Skin epidermis (tissue), 12 donors: Measurements from ENCODE around the gene CNKSR3.

Experiments used
- H3K27ac ChIP-seq, 21 experiments: fragments of 200-600 bp; sonication (generic) in 11 of 21; one replicate each; pipeline ENCODE4 v1.5.0; 2020; ENCODE audit warnings: mild to moderate bottlenecking in 3 of 21, inconsistent platforms in 2 of 21, moderate library complexity in 2 of 21
- H3K4me3 ChIP-seq, 7 experiments: fragments of 200-600 bp; sonication (generic) in 2 of 7; one replicate each; pipeline ENCODE4 v1.5.0; 2020; ENCODE audit warnings: inconsistent platforms in 2 of 7, mild to moderate bottlenecking in 2 of 7, moderate library complexity in 1 of 7

Gene CNKSR3

GRCh38 chr6:154485815-154486214 lies 24.7 kb downstream of the CNKSR3 start:
- H3K27ac ChIP-seq: peak overlapping the region in 1 of 21 experiments; percentile 40
- no peak overlapping the region for H3K4me3 ChIP-seq

DNA sequence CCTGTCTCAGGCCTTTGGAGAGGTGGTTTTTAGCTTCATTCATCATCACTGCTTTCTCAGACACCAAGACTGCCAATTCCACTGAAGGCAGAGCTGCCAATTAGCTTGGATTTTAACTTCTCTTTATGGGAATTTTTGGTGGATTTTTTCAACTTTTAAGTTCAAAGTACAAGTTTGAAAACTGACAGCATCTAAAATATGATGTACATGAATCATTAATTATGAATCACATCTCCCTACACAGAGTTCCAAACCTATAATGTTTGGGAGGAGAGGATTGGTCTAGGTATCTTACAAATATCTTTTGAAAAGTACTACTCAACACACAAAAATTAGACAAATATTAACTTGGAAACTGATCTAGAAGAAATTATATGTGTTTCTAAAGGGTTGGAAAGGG lies 25.5 kb downstream of the CNKSR3 start:
- Histone ChIP-seq H3K27ac (no peak overlapping the region), H3K4me3 (no peak overlapping the region)

DNA sequence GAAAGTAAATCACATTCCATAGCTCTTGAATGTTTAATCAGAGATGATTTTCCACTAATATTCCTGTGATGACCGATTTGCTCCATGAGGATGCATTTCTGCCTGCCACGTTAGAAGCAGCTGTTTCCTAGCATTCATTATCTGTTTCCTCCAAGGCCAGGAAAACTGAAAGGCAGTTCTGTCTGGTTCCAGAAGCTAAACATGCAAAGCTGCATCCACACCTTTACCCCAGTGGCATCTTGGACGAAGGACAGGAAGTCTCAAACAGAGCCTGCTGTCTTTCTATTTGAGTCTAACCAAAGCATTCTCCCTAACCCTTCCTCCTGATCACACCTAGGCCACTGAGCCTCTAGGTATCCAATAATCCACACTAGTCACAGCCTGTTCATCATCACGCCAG lies 27.6 kb downstream of the CNKSR3 start:
- peak overlapping the region in 6 of 21 experiments; percentile 4 to 46 (median 20) for H3K27ac ChIP-seq
- no peak overlapping the region for H3K4me3 ChIP-seq

- Histone ChIP-seq H3K4me3 (no peak overlapping the region), H3K27ac (peak overlapping the region in 1 of 21 experiments; percentile 40)
These were observed 28.9 kb downstream of the CNKSR3 start for GRCh38 chr6:154481521-154482013.

DNA sequence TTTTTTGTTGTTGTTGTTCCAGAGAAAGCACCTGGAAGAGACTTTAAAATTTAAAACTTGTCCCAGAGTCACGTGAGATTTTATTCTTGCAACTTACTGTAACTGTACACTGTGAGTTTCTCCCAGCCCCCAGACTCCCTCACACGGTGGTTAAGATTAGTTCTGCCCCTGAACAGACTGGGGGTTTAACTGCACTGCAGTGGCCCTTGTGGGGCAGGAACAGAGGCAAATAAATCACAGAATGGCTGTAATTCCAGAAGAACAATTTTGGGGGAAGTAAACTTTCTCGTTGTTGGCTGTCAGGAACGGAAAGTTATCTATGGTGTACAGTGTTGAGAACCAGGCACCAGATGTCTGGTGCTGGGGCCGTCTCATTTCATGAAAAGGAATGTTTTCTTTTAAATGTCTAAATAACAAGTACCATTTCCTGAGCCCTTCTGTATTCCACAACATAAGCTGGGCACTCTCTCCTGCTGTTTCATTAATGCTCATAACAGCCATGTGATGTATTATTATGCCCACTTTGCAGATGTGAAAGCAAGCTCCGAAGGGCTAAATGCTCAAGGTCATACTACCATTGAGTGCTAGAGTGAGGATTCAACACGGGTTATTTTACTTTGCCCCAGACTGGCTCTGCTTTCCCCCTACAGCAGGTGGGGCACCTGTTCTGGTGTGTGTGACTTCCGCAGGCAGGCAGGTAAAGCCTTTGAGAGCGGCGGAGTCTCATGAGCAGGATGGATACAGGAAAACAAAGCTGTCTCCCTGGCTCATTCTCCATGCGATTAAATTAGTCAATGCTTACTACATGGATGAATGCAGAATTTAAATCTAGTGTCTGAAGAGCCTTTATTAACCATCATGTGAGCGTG lies 30.5 kb downstream of the CNKSR3 start:
- Histone ChIP-seq H3K4me3 (no peak overlapping the region), H3K27ac (peak overlapping the region in 14 of 21 experiments; percentile 17 to 86 (median 50))

GRCh38 chr6:154479351-154479769 lies 31.1 kb downstream of the CNKSR3 start:
- Histone ChIP-seq H3K4me3 (no peak overlapping the region), H3K27ac (peak overlapping the region in 18 of 21 experiments; percentile 17 to 86 (median 53))

GRCh38 chr6:154478701-154479060 lies 31.8 kb downstream of the CNKSR3 start:
- Histone ChIP-seq H3K27ac (peak overlapping the region in 14 of 21 experiments; percentile 13 to 86 (median 53)), H3K4me3 (no peak overlapping the region)

DNA sequence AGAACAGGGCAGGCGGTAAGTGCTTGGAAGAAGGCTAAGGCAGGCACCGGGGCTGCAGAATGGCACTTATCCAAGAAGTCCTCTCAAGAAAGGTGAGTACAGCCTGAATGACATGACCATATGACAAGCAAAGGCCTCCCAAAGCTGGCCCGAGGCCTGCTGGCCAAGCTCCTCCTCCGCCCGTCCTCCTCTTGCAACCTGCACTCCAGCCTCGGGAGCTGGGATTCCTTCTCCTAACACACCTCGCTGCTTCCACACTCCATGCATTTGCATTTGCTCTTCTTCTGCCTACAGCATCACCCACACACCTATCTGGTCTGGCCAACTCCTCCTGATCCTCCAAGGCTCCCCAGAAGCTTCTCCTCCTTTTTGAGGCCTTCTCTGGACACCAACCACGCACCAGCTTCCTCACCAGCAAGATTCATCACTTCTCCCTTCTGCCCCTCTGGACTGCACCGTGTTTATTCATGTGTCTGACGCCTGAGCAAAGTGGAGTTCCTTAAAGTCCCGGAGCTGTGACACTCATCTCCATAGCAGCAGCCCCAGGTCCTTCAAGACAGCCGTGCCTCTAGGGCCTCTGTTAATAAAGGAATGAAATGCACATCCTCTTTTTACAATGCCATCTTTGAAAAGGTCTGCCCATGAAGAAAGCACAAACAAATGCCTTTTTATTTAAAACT lies 32.3 kb downstream of the CNKSR3 start:
- Histone ChIP-seq H3K27ac (peak overlapping the region in 12 of 21 experiments; percentile 13 to 86 (median 52)), H3K4me3 (no peak overlapping the region)

GRCh38 chr6:154476494-154476893 lies 34.0 kb downstream of the CNKSR3 start:
- H3K4me3 ChIP-seq: no peak overlapping the region
- H3K27ac ChIP-seq: peak overlapping the region in 1 of 21 experiments; percentile 65

- Histone ChIP-seq H3K27ac (peak overlapping the region in 15 of 21 experiments; percentile 2 to 75 (median 47)), H3K4me3 (no peak overlapping the region)
These were observed 35.6 kb downstream of the CNKSR3 start for GRCh38 chr6:154474648-154475428.

DNA sequence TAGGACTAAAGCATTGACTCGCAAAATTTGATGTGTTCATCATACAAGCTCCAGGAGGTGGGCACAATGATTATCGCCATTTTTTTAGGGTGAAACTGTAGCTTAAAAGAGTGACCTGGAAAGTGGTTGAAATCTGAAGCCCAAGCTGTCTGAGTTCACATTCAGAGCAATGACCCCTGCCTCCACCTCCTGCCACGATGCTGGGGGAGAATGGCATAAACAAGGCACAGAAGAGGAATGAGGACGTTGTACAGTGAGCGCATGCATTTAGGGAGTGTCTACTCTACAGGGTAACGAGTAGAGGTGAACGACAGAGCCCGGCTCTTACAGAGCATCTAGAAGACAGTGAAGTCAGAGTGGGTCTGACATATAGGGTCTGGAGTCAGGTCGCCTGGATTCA lies 37.2 kb downstream of the CNKSR3 start:
- Histone ChIP-seq H3K4me3 (no peak overlapping the region), H3K27ac (peak overlapping the region in 2 of 21 experiments; percentile 52 to 65)

- Histone ChIP-seq H3K27ac (peak overlapping the region in 9 of 21 experiments; percentile 6 to 59 (median 32)), H3K4me3 (no peak overlapping the region)
These were observed 38.7 kb downstream of the CNKSR3 start for GRCh38 chr6:154471609-154472362.

GRCh38 chr6:154469306-154469935 lies 41.1 kb downstream of the CNKSR3 start:
- Histone ChIP-seq H3K4me3 (no peak overlapping the region), H3K27ac (no peak overlapping the region)

- Histone ChIP-seq H3K27ac (no peak overlapping the region), H3K4me3 (no peak overlapping the region)
These were observed 41.7 kb downstream of the CNKSR3 start for GRCh38 chr6:154468760-154469159.

DNA sequence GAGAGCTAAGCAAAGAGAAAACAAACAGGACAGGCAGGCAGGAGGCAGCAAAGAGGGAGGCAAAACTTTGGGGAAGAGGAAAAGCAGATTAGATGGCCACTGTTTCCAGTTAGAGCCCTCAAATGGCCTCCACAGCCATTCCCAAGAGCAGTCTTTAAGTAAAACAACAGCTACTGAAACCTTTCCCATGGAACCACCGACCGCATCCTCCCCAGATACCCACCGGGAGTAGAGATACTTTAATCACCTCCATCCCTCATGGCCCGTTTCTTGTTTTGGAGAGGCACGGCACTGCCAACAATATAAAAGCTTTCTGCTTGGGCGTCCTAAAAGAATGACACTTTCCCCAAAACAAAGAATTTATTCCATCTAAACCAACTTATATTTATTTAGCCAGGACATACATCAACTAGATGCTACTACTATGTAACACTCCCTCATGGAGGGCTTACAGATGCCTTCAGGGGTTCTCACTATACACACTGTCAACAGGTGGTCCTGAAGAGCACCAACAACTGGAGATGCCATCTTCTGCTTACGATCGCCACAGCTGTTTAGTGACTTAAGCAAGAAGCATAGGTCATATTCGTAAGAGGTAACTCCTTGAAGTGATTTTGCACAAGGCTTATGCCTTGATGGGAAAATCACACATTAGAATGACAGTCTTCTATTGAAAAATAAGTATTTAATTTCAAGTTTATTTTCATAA lies 43.4 kb downstream of the CNKSR3 start:
- H3K4me3 ChIP-seq: no peak overlapping the region
- no peak overlapping the region for H3K27ac ChIP-seq

GRCh38 chr6:154466139-154466538 lies 44.3 kb downstream of the CNKSR3 start:
- H3K27ac ChIP-seq: no peak overlapping the region
- H3K4me3 ChIP-seq: no peak overlapping the region

DNA sequence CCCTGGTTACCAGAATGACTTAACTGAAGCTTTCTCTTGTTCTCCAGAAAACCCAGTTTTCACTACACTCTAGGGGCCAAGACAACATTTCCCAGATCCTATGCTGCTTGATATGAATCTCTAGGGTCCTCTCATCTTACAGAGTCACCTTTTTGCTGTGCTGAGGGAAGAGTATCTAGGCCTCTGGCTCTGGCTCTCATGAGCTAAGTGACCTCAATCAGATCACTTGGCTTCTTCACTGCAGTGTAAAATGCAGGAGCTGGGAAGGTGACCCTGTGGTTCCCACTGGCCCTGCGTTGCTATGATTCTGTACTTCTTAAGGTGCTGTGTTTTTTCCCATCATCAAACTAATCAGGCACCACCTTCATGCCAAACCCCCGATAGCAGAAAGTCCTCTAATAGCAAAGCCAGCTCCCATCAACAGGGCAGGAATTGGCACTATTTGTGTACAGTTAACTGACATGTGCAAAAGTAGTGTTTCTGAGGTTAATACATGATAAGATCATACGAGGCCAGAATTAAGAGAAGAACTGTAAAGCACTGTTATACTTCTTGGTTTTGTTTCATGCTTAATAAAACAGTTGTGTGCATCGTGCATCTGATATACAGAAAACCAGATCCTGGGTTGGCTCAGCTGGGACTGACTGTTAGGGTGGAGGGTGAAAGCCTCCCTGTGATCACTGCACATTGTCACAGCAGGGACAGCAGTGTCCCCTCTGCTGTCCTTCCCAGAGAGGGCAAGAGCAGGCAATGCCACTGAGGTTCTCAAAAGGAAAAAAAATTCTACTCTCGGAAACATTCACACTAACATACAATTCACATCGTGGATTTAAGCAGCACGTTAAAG lies 46.7 kb downstream of the CNKSR3 start:
- Histone ChIP-seq H3K27ac (no peak overlapping the region), H3K4me3 (no peak overlapping the region)
